Muscle layer of duodenum (tissue), 2 donors: Measurements from ENCODE around the gene CTNNA2.
"Not testable (repeated sequence)": the region's sequence is repeated elsewhere in the genome, so short reads cannot be mapped to it uniquely, and the experiment has no call there.

ENCODE experiments used
- H3K27ac ChIP-seq: one replicate; pipeline ENCODE4 v1.7.0; 2013; ENCODE audit warnings: mild to moderate bottlenecking, low read length
- H3K27me3 ChIP-seq: one replicate; pipeline ENCODE4 v1.7.0; 2013; ENCODE audit warnings: low read depth, mild to moderate bottlenecking, control low read depth, low read length
- H3K36me3 ChIP-seq, 2 donors: one replicate each; pipeline ENCODE4 v1.7.0; 2013; ENCODE audit warnings: low read length in 2 of 2, control low read depth in 1 of 2, mild to moderate bottlenecking in 1 of 2; ENCODE audit not compliant: insufficient read depth in 2 of 2, control insufficient read depth in 1 of 2
- H3K4me1 ChIP-seq, 2 donors: one replicate each; pipeline ENCODE4 v1.7.0; 2013; ENCODE audit warnings: low read length in 2 of 2, mild to moderate bottlenecking in 2 of 2, control low read depth in 1 of 2, moderate library complexity in 1 of 2; ENCODE audit not compliant: insufficient read depth in 2 of 2, control insufficient read depth in 1 of 2
- H3K4me3 ChIP-seq, 2 donors: one replicate each; pipeline ENCODE4 v1.7.0; 2013; ENCODE audit warnings: low read length in 2 of 2, low read depth in 1 of 2, mild to moderate bottlenecking in 1 of 2
- H3K9me3 ChIP-seq, 2 donors: one replicate each; pipeline ENCODE4 v1.7.0; 2013; ENCODE audit warnings: low read length in 2 of 2, control low read depth in 1 of 2, mild to moderate bottlenecking in 1 of 2; ENCODE audit not compliant: control insufficient read depth in 1 of 2
- donor health status: healthy.

Gene CTNNA2

GRCh38 chr2:80132281-80132680, 619.4 kb downstream of the CTNNA2 start:
- Histone ChIP-seq H3K4me1 (no peaks in the 10 kb centered on the region), H3K9me3 (peaks cover 0 to 3% of the 10 kb centered on the region in 2 donors), H3K36me3 (no peaks in the 10 kb centered on the region), H3K27ac (no peak overlapping the region), H3K27me3 (no peaks in the 10 kb centered on the region), H3K4me3 (no peak overlapping the region)

- Histone ChIP-seq H3K4me3 (no peak overlapping the region), H3K27me3 (no peaks in the 10 kb centered on the region), H3K36me3 (no peaks in the 10 kb centered on the region), H3K27ac (no peak overlapping the region), H3K4me1 (no peaks in the 10 kb centered on the region), H3K9me3 (no peaks in the 10 kb centered on the region)
Measured at GRCh38 chr2:80135001-80135400, 622.1 kb downstream of the CTNNA2 start.

- no peak overlapping the region for H3K4me3 ChIP-seq
- no peaks in the 10 kb centered on the region for H3K4me1 ChIP-seq
- no peak overlapping the region for H3K27ac ChIP-seq
- no peaks in the 10 kb centered on the region for H3K27me3 ChIP-seq
- no peaks in the 10 kb centered on the region for H3K36me3 ChIP-seq
- no peaks in the 10 kb centered on the region for H3K9me3 ChIP-seq
Measured at GRCh38 chr2:80136338-80136737, 623.5 kb downstream of the CTNNA2 start.

GRCh38 chr2:80139001-80139400, 626.1 kb downstream of the CTNNA2 start:
- Histone ChIP-seq H3K4me1 (no peaks in the 10 kb centered on the region), H3K27me3 (no peaks in the 10 kb centered on the region), H3K27ac (no peak overlapping the region), H3K4me3 (no peak overlapping the region), H3K36me3 (no peaks in the 10 kb centered on the region), H3K9me3 (no peaks in the 10 kb centered on the region)

- H3K4me3 ChIP-seq = no peak overlapping the region
- H3K27ac ChIP-seq = no peak overlapping the region
- H3K9me3 ChIP-seq = no peaks in the 10 kb centered on the region
- no peaks in the 10 kb centered on the region for H3K36me3 ChIP-seq
- no peaks in the 10 kb centered on the region for H3K27me3 ChIP-seq
- no peaks in the 10 kb centered on the region for H3K4me1 ChIP-seq
Measured at GRCh38 chr2:80141007-80141726, 628.3 kb downstream of the CTNNA2 start.

GRCh38 chr2:80145499-80145898, 632.6 kb downstream of the CTNNA2 start:
- Histone ChIP-seq H3K27ac (no peak overlapping the region), H3K9me3 (no peaks in the 10 kb centered on the region), H3K4me3 (no peak overlapping the region), H3K36me3 (no peaks in the 10 kb centered on the region), H3K27me3 (no peaks in the 10 kb centered on the region), H3K4me1 (no peaks in the 10 kb centered on the region)

- not testable (repeated sequence) for H3K27me3 ChIP-seq, H3K27ac ChIP-seq, H3K9me3 ChIP-seq, H3K4me3 ChIP-seq, H3K36me3 ChIP-seq, H3K4me1 ChIP-seq
Measured at GRCh38 chr2:80146757-80147156, 633.9 kb downstream of the CTNNA2 start.

- no peaks in the 10 kb centered on the region for H3K9me3 ChIP-seq
- H3K4me1 ChIP-seq = no peaks in the 10 kb centered on the region
- H3K27me3 ChIP-seq = no peaks in the 10 kb centered on the region
- H3K36me3 ChIP-seq = no peaks in the 10 kb centered on the region
- H3K4me3 ChIP-seq = no peak overlapping the region
- H3K27ac ChIP-seq = no peak overlapping the region
Measured at GRCh38 chr2:80147690-80148089, 634.8 kb downstream of the CTNNA2 start.

- Histone ChIP-seq H3K27ac (no peak overlapping the region), H3K4me3 (no peak overlapping the region), H3K27me3 (no peaks in the 10 kb centered on the region), H3K36me3 (no peaks in the 10 kb centered on the region), H3K4me1 (no peaks in the 10 kb centered on the region), H3K9me3 (no peaks in the 10 kb centered on the region)
Measured at GRCh38 chr2:80148906-80149305, 636.1 kb downstream of the CTNNA2 start.

GRCh38 chr2:80149991-80150390, 637.1 kb downstream of the CTNNA2 start:
- H3K27ac ChIP-seq = no peak overlapping the region
- H3K36me3 ChIP-seq = no peaks in the 10 kb centered on the region
- H3K4me3 ChIP-seq = no peak overlapping the region

GRCh38 chr2:80151248-80151647, 638.4 kb downstream of the CTNNA2 start:
- Histone ChIP-seq H3K36me3 (no peaks in the 10 kb centered on the region), H3K27ac (no peak overlapping the region), H3K4me3 (no peak overlapping the region), H3K9me3 (no peaks in the 10 kb centered on the region), H3K4me1 (no peaks in the 10 kb centered on the region), H3K27me3 (no peaks in the 10 kb centered on the region)

More at GRCh38 chr2:80149991-80150390, 637.1 kb downstream of the CTNNA2 start:
- no peaks in the 10 kb centered on the region for H3K27me3 ChIP-seq
- no peaks in the 10 kb centered on the region for H3K4me1 ChIP-seq
- no peaks in the 10 kb centered on the region for H3K9me3 ChIP-seq

- Histone ChIP-seq H3K27me3 (no peaks in the 10 kb centered on the region), H3K4me3 (no peak overlapping the region), H3K4me1 (no peaks in the 10 kb centered on the region), H3K9me3 (no peaks in the 10 kb centered on the region), H3K27ac (no peak overlapping the region), H3K36me3 (no peaks in the 10 kb centered on the region)
Measured at GRCh38 chr2:80151651-80152050, 638.8 kb downstream of the CTNNA2 start.
